ENCODE results near the gene INSL3. TPM values are rescaled to one million over a fixed set of nuclear protein-coding genes. Genes with fewer than 3 reads are reported as not detected.

Gene INSL3
- total and polyA plus RNA-seq, 4 donors = 0.22 TPM; not detected in 3

- TF ChIP-seq ZBTB33 (IDR thresholded peaks at IDR 0.05) = no peak
Measured at GRCh38 chr19:17846146-17846545, 24.8 kb upstream of the INSL3 start (continued).

- no peak for TF ChIP-seq EGR1 (IDR thresholded peaks at IDR 0.05; ENCODE audit: low read depth in 2 of 2)
- no peak overlapping the region for H3K9ac ChIP-seq (ENCODE audit: low read depth in 1 of 2, low read length in 2 of 2)
- H3K27ac ChIP-seq (ENCODE audit: low read depth in 1 of 2, low read length in 2 of 2) = no peak overlapping the region
- H3K36me3 ChIP-seq (ENCODE audit: control insufficient read depth in 4 of 4, insufficient read depth in 3 of 4, low read depth in 1 of 4, low read length in 3 of 4) = peaks cover 0 to 1% (median 0%) of the 10 kb centered on the region in 4 donors
- H3K27me3 ChIP-seq (ENCODE audit: control insufficient read depth in 4 of 4, insufficient read depth in 4 of 4, low read length in 3 of 4) = peaks cover 0 to 7% (median 0%) of the 10 kb centered on the region in 4 donors
- no peak for DNase-seq (ENCODE audit: low spot score)
- H3K4me1 ChIP-seq (ENCODE audit: control insufficient read depth in 4 of 4, insufficient read depth in 4 of 4, low read length in 3 of 4) = peaks cover 0 to 5% (median 0%) of the 10 kb centered on the region in 4 donors
- 87% methylated on average over 14 of the region's 14 CpGs for WGBS
- H3K9me3 ChIP-seq (ENCODE audit: control insufficient read depth in 4 of 4, low read length in 3 of 4) = peaks cover 0 to 2% (median 0%) of the 10 kb centered on the region in 4 donors
- H3K4me3 ChIP-seq (ENCODE audit: low read depth in 1 of 3, low read length in 3 of 3) = no peak overlapping the region
Measured at GRCh38 chr19:17843908-17844490, 22.7 kb upstream of the INSL3 start.

GRCh38 chr19:17843292-17843827, 22.0 kb upstream of the INSL3 start:
- no peak for DNase-seq (ENCODE audit: low spot score)
- peaks cover 0 to 7% (median 0%) of the 10 kb centered on the region in 4 donors for H3K27me3 ChIP-seq (ENCODE audit: control insufficient read depth in 4 of 4, insufficient read depth in 4 of 4, low read length in 3 of 4)
- peaks cover 0 to 1% (median 0%) of the 10 kb centered on the region in 4 donors for H3K36me3 ChIP-seq (ENCODE audit: control insufficient read depth in 4 of 4, insufficient read depth in 3 of 4, low read depth in 1 of 4, low read length in 3 of 4)
- WGBS = 78% methylated on average over 9 of the region's 9 CpGs
- peaks cover 0 to 2% (median 0%) of the 10 kb centered on the region in 4 donors for H3K9me3 ChIP-seq (ENCODE audit: control insufficient read depth in 4 of 4, low read length in 3 of 4)
- no peak overlapping the region for H3K4me3 ChIP-seq (ENCODE audit: low read depth in 1 of 3, low read length in 3 of 3)
- no peak overlapping the region for H3K27ac ChIP-seq (ENCODE audit: low read depth in 1 of 2, low read length in 2 of 2)
- H3K9ac ChIP-seq (ENCODE audit: low read depth in 1 of 2, low read length in 2 of 2) = no peak overlapping the region
- H3K4me1 ChIP-seq (ENCODE audit: control insufficient read depth in 4 of 4, insufficient read depth in 4 of 4, low read length in 3 of 4) = peaks cover 0 to 5% (median 0%) of the 10 kb centered on the region in 4 donors
- TF ChIP-seq FOXA1 (IDR thresholded peaks at IDR 0.05) (no peak), YY1 (IDR thresholded peaks at IDR 0.05) (no peak), RXRA (IDR thresholded peaks at IDR 0.05) (no peak), ZBTB33 (IDR thresholded peaks at IDR 0.05) (no peak), NR2F2 (IDR thresholded peaks at IDR 0.05) (no peak), REST (IDR thresholded peaks at IDR 0.05) (no peak), TAF1 (conservative IDR thresholded peaks at IDR 0.05) (no peak)

Measured in liver (tissue), 9 donors.